ENCODE results near the gene CD4.

GRCh38 chr12:6778574-6779550 lies 10.5 kb upstream of the CD4 start:
- TF ChIP-seq POLR2A (IDR thresholded peaks at IDR 0.05; ENCODE audit: low read depth, low read length): peak; percentile 22
- TF ChIP-seq CTCF (IDR thresholded peaks at IDR 0.05; ENCODE audit: extremely low read depth in 1 of 2, insufficient read depth in 1 of 2, low read depth in 1 of 2, low read length in 2 of 2): peak; percentile 93 to 95
- TF ChIP-seq JUN (IDR thresholded peaks at IDR 0.05; ENCODE audit: borderline replicate concordance, insufficient read depth, insufficient read length, low read depth): no peak
- peak; percentile 65 for TF ChIP-seq POLR2AphosphoS5 (IDR thresholded peaks at IDR 0.05; ENCODE audit: insufficient read depth, low read depth, low read length)
- no peak for TF ChIP-seq EZH2 (IDR thresholded peaks at IDR 0.05; ENCODE audit: borderline replicate concordance, low read depth, low read length, severe bottlenecking)
- TF ChIP-seq FOS (IDR thresholded peaks at IDR 0.05; ENCODE audit: borderline replicate concordance, insufficient read depth, low read length): no peak
- TF ChIP-seq MYC (IDR thresholded peaks at IDR 0.05; ENCODE audit: low read depth, low read length): no peak
- TF ChIP-seq MAX (IDR thresholded peaks at IDR 0.05; ENCODE audit: insufficient read depth, insufficient read length): peak; percentile 53
